ENCODE data around the gene WDR5. TPM values are rescaled to one million over a fixed set of nuclear protein-coding genes. Genes with fewer than 3 reads are reported as not detected.
A peak's percentile ranks its signal among the peaks of the same experiment; 100 is the strongest.

WDR5 gene
- total RNA-seq, 4 donors from 2014 or later, result 15.4 to 26.8 (median 23.1) TPM

DNA sequence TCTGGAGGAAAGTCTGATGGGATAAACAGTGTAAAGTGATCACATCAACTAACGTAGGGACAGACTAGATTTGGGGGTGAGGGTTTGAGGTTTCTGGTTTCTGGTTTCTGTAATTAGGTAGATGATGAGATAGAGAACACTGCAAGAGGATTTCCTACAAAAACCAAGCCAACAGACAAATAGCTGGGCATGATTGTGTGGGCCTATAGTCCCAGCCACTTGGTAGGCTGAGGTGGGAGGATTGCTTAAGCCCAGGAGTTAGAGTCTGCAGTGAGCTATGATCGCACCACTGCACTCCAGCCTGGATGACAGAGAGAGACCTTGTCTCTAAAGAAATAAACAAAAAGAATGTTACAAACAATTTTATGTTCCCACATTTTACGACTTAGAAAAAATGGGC is 62.9 kb downstream of the WDR5 start:
- intact Hi-C loops (cut with DNase I), result no loop called here
- H3K27ac ChIP-seq, result no peak overlapping the region
- TF ChIP-seq, protein P1, sequence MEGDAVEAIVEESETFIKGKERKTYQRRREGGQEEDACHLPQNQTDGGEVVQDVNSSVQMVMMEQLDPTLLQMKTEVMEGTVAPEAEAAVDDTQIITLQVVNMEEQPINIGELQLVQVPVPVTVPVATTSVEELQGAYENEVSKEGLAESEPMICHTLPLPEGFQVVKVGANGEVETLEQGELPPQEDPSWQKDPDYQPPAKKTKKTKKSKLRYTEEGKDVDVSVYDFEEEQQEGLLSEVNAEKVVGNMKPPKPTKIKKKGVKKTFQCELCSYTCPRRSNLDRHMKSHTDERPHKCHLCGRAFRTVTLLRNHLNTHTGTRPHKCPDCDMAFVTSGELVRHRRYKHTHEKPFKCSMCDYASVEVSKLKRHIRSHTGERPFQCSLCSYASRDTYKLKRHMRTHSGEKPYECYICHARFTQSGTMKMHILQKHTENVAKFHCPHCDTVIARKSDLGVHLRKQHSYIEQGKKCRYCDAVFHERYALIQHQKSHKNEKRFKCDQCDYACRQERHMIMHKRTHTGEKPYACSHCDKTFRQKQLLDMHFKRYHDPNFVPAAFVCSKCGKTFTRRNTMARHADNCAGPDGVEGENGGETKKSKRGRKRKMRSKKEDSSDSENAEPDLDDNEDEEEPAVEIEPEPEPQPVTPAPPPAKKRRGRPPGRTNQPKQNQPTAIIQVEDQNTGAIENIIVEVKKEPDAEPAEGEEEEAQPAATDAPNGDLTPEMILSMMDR (IDR thresholded peaks at IDR 0.05), result no peak
- no peak for TF ChIP-seq POLR2A (IDR thresholded peaks at IDR 0.05)
- no peak for DNase-seq
- H3K27me3 ChIP-seq, result peaks cover 0 to 2% (median 0%) of the 10 kb centered on the region in 4 donors
- no peaks in the 10 kb centered on the region for H3K4me1 ChIP-seq
- no peaks in the 10 kb centered on the region for H3K36me3 ChIP-seq
- peaks cover 0 to 2% (median 0%) of the 10 kb centered on the region in 3 donors for H3K9me3 ChIP-seq
- no peak overlapping the region for H3K4me3 ChIP-seq
- 79 to 87% methylated on average over 3 of the region's 3 CpGs for WGBS, 2 donors

- Histone ChIP-seq H3K4me1 (peaks cover 0 to 10% (median 6%) of the 10 kb centered on the region in 3 donors), H3K9me3 (peaks cover 0 to 7% (median 0%) of the 10 kb centered on the region in 3 donors), H3K36me3 (no peaks in the 10 kb centered on the region), H3K4me3 (no peak overlapping the region), H3K27me3 (no peaks in the 10 kb centered on the region), H3K27ac (no peak overlapping the region)
- no peak for TF ChIP-seq POLR2A (IDR thresholded peaks at IDR 0.05)
- TF ChIP-seq, protein P1 (IDR thresholded peaks at IDR 0.05), result no peak
- intact Hi-C loops (cut with DNase I), result no loop called here
- no peak for DNase-seq
- WGBS, 2 donors, result 0 to 30% methylated on average over 1 of the region's 1 CpG
These were observed 64.8 kb downstream of the WDR5 start for GRCh38 chr9:134200730-134201129.

DNA sequence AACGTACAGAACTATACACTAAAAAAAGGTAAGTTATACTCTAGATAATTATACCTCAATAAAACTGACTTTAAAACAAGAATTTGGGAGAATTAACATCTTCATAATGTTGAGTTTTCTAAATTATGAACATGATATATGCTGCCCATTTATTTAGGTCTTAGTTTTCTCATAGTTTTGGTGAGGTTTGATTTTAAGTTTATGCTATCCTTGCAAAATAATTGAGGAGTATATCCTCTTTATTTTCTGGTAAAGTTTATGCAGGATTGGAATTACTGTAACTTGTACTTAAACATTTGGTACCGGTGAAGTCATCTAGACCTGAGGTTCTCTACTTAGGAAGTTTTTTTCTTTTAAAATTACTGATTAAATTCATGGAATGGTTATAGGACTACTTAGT is 67.3 kb downstream of the WDR5 start:
- Histone ChIP-seq H3K27ac (no peak overlapping the region), H3K4me1 (peaks cover 0 to 12% (median 6%) of the 10 kb centered on the region in 3 donors), H3K4me3 (no peak overlapping the region), H3K9me3 (peaks cover 0 to 7% (median 0%) of the 10 kb centered on the region in 3 donors), H3K27me3 (no peaks in the 10 kb centered on the region), H3K36me3 (no peaks in the 10 kb centered on the region)
- TF ChIP-seq, protein P1 (IDR thresholded peaks at IDR 0.05), result no peak
- TF ChIP-seq POLR2A (IDR thresholded peaks at IDR 0.05), result no peak
- WGBS, 2 donors, result 78 to 80% methylated on average over 2 of the region's 2 CpGs
- no peak for DNase-seq
- intact Hi-C loops (cut with DNase I), result no loop called here

- intact Hi-C loops (cut with DNase I), result no loop called here
- H3K27ac ChIP-seq, result no peak overlapping the region
- TF ChIP-seq, protein P1 (IDR thresholded peaks at IDR 0.05), result no peak
- no peak for TF ChIP-seq POLR2A (IDR thresholded peaks at IDR 0.05)
- H3K4me1 ChIP-seq, result peaks cover 0 to 17% (median 6%) of the 10 kb centered on the region in 3 donors
- H3K9me3 ChIP-seq, result peaks cover 0 to 7% (median 0%) of the 10 kb centered on the region in 3 donors
- H3K36me3 ChIP-seq, result no peaks in the 10 kb centered on the region
- WGBS, 2 donors, result 89 to 100% methylated on average over 1 of the region's 1 CpG
- no peak for DNase-seq
- no peaks in the 10 kb centered on the region for H3K27me3 ChIP-seq
- no peak overlapping the region for H3K4me3 ChIP-seq
These were observed 68.2 kb downstream of the WDR5 start for GRCh38 chr9:134204041-134204440.

DNA sequence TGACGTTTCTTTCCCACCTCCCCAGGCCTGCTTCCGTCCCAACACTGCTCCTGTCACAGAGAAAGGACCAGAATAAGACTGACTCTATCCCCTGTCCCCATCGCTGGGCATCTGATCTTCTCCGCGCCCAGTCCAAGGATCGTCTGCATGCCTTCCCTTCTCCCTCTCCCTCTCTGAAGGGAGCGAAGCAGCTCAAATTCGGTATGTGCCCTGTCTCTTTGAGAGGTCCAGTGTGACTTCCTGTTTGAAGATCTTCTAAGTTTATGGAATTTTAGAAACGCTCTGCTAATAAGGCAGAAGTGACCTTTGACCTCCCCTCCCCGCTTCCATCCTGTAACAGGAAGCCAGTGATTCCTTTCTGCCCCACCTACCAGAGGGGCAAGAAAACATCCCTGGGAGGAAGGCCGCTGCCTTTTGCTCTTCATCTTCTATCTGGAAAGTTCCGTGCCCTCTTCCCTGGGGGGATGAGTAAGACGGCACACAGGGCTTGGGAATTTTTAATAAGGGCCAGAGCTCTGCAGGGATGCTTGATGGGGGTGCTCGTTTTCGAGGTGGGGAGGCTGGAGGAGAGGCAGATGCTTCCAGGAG is 69.2 kb downstream of the WDR5 start:
- Histone ChIP-seq H3K9me3 (peaks cover 0 to 7% (median 0%) of the 10 kb centered on the region in 3 donors), H3K27ac (peak overlapping the region in 3 of 4 donors; percentile 19 to 42 (median 39)), H3K4me3 (no peak overlapping the region), H3K27me3 (no peaks in the 10 kb centered on the region), H3K36me3 (no peaks in the 10 kb centered on the region), H3K4me1 (peaks cover 0 to 24% (median 6%) of the 10 kb centered on the region in 3 donors)
- intact Hi-C loops (cut with DNase I), result no loop called here
- TF ChIP-seq, protein P1 (IDR thresholded peaks at IDR 0.05), result no peak
- 63 to 72% methylated on average over 12 to 13 of the region's 15 CpGs for WGBS, 2 donors
- no peak for DNase-seq

All from esophagus squamous epithelium (tissue), 5 donors.